GM21381 (cell line): ENCODE data around the gene SUSD4.

Experiments
- ATAC-seq: cut with Tn5 transposase; IDR thresholded peaks from one replicate; pipeline ENCODE4 v1.9.1; 2021; ENCODE audit warnings: mild to moderate bottlenecking, moderate library complexity; ENCODE audit not compliant: unreplicated experiment

SUSD4 gene

DNA sequence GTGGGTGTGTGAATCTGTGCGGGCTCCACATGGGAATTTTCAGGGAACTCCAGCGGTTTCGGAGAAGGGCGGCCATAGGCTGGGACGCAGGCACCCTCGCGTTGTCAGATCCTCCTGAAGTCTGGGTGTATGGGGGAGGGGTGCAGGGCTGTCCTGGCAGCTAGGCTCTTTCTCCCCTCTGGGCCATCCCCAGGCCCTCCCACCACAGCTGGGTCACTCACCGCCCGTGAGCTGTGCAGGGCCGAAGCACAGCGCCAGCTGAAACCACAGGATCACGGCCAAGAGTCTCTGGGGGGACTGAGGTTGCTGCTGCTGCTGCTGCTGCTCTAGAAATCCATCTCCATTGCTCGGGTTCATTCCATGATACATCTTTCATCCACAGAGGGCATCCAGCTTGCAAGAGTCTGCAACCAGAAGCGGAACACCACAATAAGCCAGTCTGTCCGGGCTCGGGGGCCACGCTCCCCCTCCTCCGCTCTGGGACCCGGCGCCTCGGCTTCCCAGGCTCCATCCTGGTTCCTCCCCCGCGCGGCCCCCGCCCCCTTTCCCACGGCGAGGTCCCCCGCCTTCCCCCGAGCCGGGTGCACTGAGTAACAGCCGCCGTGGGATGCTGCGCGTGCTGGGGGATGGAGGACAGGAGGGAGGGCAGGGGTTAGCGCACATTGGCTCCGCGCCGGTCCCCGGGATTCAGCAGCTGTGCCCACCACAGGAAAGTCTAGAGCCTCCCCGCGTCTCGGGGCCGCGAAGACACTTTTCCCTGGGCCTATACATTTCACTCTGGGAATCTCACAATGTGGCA lies 720 bp downstream of the SUSD4 start:
- no peak for ATAC-seq

- no peak for ATAC-seq
Observed at GRCh38 chr1:223358826-223359225, 5.2 kb downstream of the SUSD4 start.

DNA sequence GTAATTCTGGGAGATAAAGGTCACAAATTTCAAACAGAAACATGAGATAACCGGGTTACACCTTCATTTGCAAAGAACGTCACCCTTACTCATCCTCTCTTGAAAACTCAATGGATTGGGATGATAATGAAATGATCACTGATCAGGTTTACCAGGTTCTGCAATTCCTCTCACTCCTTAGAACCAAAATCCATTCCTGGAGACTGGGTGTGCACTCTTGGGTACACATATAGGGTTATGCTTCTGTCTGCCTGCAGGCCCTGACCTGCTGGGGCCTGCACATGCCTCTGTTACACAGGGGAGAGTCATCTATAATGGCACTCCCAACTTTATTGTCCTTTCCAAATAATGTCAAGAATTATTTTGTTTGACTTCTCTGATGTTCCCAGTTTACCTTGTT lies 8.3 kb downstream of the SUSD4 start:
- ATAC-seq: no peak

- no peak for ATAC-seq
Observed at GRCh38 chr1:223353939-223354338, 10.0 kb downstream of the SUSD4 start.

DNA sequence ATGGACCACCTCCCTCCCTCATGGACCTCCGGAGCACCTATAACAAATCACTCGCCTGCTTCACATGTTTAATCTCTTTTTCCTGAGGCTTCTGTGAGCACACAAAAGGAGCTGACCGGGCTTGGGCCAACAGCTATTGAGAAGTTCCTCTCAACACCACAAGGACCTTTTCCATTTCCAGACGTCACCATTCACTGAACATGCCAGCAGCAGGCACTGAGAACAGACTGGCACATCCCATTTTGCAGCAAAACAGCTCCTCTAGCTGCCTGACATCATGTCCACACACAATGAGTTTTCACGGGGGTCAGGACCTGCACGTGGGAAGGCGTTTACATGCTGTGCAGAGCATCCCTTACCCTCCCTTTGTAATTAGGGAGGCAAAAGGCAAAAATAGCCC lies 11.0 kb downstream of the SUSD4 start:
- ATAC-seq: no peak

- ATAC-seq: no peak
Observed at GRCh38 chr1:223350361-223350908, 13.5 kb downstream of the SUSD4 start.

- ATAC-seq: no peak
Observed at GRCh38 chr1:223349241-223349640, 14.7 kb downstream of the SUSD4 start.

- no peak for ATAC-seq
Observed at GRCh38 chr1:223348439-223348838, 15.5 kb downstream of the SUSD4 start.

GRCh38 chr1:223347583-223347982 lies 16.4 kb downstream of the SUSD4 start:
- ATAC-seq: no peak

- no peak for ATAC-seq
Observed at GRCh38 chr1:223346311-223346710, 17.7 kb downstream of the SUSD4 start.

DNA sequence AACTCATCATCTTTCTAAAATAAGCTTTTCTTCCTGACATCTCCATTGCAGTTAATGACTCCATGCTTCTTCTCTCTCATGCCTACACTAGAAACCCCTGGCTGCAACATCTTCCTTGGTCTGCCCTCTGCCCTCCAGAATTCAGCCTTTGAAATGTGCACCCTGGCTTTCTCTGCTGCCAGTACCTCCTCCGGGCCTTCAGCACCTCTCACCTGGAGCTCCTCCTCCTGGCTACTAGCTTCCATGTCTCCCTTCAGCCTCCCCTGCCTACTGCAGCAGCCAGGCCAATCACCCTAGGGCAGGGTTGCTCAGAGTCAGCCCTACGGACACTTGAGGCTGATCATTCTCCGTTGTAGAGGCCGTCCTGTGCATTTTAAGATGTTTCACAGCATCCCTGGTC lies 18.3 kb downstream of the SUSD4 start:
- no peak for ATAC-seq

DNA sequence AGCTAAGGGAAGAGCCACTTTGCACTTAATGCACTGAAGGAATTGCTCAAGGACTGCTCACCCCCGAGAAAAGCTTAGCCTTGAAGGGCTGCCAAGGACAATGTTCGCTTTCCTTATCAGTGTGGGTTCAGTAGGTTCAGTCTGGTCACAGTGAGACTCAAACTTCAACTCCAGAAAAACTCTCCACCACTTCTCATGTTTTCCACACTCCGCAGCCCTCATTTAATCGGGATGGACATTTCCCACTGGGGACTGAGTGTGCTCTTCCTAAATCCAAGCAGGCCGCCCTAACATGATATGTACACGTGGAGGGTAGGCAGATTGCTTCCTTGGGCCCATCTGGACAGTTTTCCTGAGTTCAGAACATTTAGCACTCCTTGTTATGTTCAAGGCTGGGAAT lies 19.5 kb downstream of the SUSD4 start:
- ATAC-seq: no peak

GRCh38 chr1:223343692-223344091 lies 20.3 kb downstream of the SUSD4 start:
- ATAC-seq: no peak

DNA sequence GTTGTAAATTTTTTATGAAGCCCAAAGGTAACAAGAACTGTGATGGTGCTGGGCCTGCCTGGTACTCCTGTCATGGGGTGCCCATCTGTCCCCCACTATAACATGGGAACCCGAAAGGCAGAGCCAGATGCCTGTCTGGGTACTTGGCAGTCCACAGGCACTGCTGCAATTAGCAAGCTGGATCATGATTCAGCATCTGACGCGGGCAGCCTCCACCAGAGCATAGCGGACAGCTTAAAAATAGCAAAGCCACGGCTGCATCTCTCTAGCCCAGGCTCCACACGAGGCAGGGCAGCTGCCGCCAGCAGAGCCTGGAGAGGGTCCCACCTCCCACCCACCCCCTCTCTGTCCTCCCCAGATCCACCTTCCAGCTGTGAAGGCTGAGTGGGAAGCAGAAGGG lies 22.9 kb downstream of the SUSD4 start:
- no peak for ATAC-seq

- ATAC-seq: no peak
Observed at GRCh38 chr1:223340637-223341036, 23.3 kb downstream of the SUSD4 start.

- ATAC-seq: no peak
Observed at GRCh38 chr1:223339861-223340260, 24.1 kb downstream of the SUSD4 start.

DNA sequence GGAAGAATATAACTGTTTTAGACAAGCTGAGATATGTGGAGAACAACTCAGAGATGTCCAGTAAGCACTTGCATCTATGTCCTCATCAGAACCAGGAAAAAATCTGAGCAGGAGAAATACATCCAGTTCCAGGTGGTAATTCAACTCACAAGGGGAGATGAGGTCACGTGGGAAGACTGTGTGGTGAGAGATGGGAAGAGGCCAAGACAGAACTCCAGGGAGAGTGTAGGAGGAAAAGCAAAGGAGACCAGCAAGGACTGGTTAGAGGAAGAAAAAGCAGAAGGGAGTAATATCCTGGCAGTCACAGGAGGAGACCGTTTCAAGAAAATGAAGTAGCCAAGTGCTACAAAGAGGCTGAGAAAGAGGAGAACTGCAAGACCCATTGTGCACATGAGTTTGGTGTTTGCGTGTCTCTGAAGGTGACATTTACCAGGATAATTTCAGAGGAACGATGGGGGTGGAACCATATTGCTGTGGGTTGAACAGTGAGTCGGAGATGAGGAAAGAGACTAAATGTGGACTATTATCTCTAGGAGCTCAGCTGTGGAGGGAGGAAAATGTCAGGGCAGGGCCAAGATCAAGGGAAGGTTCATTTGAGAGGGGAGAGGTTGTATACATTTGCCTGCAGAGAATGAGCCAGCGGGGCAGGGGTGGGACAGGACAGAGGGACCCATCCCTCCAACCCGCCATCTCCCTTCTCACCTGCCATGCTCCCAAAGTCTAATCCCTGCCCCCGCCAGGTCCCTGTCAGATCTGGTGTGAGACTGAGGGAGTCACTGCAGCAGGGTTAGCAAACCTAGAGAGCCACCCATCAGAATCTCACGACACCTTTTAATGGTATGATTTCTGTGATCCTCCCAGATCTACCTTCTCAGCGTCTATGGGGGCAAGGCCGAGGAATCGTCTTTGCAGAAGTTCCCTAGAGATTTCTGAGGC lies 24.9 kb downstream of the SUSD4 start:
- ATAC-seq: no peak

GRCh38 chr1:223337174-223337869 lies 26.7 kb downstream of the SUSD4 start:
- ATAC-seq: no peak

- no peak for ATAC-seq
Observed at GRCh38 chr1:223334156-223334555, 29.8 kb downstream of the SUSD4 start.

- ATAC-seq: no peak
Observed at GRCh38 chr1:223332997-223333396, 31.0 kb downstream of the SUSD4 start.

- ATAC-seq: no peak
Observed at GRCh38 chr1:223331929-223332328, 32.0 kb downstream of the SUSD4 start.
